Sigmoid colon (tissue), 4 donors: ENCODE results near the gene UBE3B.

ENCODE experiments used
- POLR2AphosphoS5 ChIP-seq, 4 donors: sonication (generic); formaldehyde crosslinking; IDR thresholded peaks; one replicate each; pipeline ENCODE4 v1.6.1; 2017; ENCODE audit warnings: antibody characterized with exemption in 4 of 4
- TF ChIP-seq, protein P1 (sequence below), 4 experiments: fragments of 450-650 bp in 3 of 4; fragments of 200-600 bp in 1 of 4; IDR thresholded peaks; one replicate each; pipeline ENCODE4 v1.5.1; 2016 to 2019; ENCODE audit warnings: antibody characterized with exemption in 4 of 4, mild to moderate bottlenecking in 3 of 4, moderate library complexity in 2 of 4

DNA sequence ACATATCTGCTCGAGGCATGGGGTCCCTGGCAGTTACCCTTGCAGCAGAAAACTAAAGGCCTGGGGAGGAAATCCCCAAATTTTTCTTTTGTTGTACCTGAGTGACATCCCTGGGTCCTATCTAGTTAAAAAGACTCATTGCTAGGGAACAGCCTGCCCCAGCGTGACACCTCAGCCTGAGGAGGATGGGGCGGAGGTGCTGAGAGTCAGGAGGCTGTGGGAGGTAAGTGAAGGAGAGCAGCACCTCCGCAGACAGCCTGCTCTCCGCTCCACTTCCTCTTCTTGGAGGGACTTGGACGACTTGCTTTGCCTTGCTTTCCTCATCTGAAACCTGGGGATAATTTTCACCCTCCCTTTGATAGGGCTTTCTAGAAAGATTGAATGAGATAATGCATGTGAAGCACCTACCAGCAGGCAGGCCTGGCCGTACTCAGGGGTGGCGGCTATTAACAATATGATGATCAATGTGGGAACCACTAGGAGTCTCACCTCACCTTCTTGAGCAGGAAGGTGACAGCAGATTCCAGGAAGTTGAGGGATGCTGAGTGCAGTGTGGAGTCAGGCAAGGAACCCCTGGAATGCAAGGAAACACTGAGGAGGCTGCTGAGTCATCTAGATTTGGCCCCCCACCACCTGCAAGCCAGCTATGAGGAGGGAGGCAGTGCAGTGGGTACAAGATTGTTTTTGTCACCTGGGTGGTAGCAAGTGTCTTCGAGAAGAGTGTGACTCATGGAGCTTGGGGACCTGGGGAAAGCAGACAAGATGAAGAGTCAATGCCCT, 23.2 kb downstream of the UBE3B start:
- TF ChIP-seq POLR2AphosphoS5 (IDR thresholded peaks at IDR 0.05), result no peak
- TF ChIP-seq, protein P1, sequence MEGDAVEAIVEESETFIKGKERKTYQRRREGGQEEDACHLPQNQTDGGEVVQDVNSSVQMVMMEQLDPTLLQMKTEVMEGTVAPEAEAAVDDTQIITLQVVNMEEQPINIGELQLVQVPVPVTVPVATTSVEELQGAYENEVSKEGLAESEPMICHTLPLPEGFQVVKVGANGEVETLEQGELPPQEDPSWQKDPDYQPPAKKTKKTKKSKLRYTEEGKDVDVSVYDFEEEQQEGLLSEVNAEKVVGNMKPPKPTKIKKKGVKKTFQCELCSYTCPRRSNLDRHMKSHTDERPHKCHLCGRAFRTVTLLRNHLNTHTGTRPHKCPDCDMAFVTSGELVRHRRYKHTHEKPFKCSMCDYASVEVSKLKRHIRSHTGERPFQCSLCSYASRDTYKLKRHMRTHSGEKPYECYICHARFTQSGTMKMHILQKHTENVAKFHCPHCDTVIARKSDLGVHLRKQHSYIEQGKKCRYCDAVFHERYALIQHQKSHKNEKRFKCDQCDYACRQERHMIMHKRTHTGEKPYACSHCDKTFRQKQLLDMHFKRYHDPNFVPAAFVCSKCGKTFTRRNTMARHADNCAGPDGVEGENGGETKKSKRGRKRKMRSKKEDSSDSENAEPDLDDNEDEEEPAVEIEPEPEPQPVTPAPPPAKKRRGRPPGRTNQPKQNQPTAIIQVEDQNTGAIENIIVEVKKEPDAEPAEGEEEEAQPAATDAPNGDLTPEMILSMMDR (IDR thresholded peaks at IDR 0.05), result no peak
